HG02610 (cell line): ENCODE measurements around the gene CRABP1.
"Not testable (repeated sequence)": the region's sequence is repeated elsewhere in the genome, so short reads cannot be mapped to it uniquely, and the experiment has no call there.

ENCODE experiments used
- ATAC-seq: cut with Tn5 transposase; IDR thresholded peaks from one replicate; pipeline ENCODE4 v1.9.1; 2021; ENCODE audit warnings: mild to moderate bottlenecking, moderate library complexity; ENCODE audit not compliant: unreplicated experiment

The CRABP1 gene

GRCh38 chr15:78369161-78369560 is 29.0 kb downstream of the CRABP1 start:
- no peak for ATAC-seq

- no peak for ATAC-seq
These were observed 29.9 kb downstream of the CRABP1 start for GRCh38 chr15:78370013-78370412.

GRCh38 chr15:78372880-78373279 is 32.7 kb downstream of the CRABP1 start:
- ATAC-seq: no peak

- ATAC-seq: no peak
These were observed 34.6 kb downstream of the CRABP1 start for GRCh38 chr15:78374436-78375393.

- ATAC-seq: not testable (repeated sequence)
These were observed 40.0 kb downstream of the CRABP1 start for GRCh38 chr15:78380143-78380542.

GRCh38 chr15:78382114-78382880 is 42.1 kb downstream of the CRABP1 start:
- ATAC-seq: no peak

GRCh38 chr15:78384651-78385050 is 44.5 kb downstream of the CRABP1 start:
- no peak for ATAC-seq

- ATAC-seq: no peak
These were observed 47.3 kb downstream of the CRABP1 start for GRCh38 chr15:78387246-78388037.

GRCh38 chr15:78388865-78389264 is 48.7 kb downstream of the CRABP1 start:
- no peak for ATAC-seq

- ATAC-seq: no peak
These were observed 49.2 kb downstream of the CRABP1 start for GRCh38 chr15:78389322-78389721.

GRCh38 chr15:78389738-78390137 is 49.6 kb downstream of the CRABP1 start:
- no peak for ATAC-seq

GRCh38 chr15:78390242-78390641 is 50.1 kb downstream of the CRABP1 start:
- no peak for ATAC-seq

GRCh38 chr15:78390826-78391225 is 50.7 kb downstream of the CRABP1 start:
- ATAC-seq: no peak

GRCh38 chr15:78391781-78392180 is 51.6 kb downstream of the CRABP1 start:
- no peak for ATAC-seq

GRCh38 chr15:78392430-78392829 is 52.3 kb downstream of the CRABP1 start:
- ATAC-seq: no peak

- ATAC-seq: no peak
These were observed 53.0 kb downstream of the CRABP1 start for GRCh38 chr15:78393137-78393536.

GRCh38 chr15:78394026-78394425 is 53.9 kb downstream of the CRABP1 start:
- ATAC-seq: no peak

GRCh38 chr15:78394981-78395616 is 54.9 kb downstream of the CRABP1 start:
- ATAC-seq: no peak

- ATAC-seq: no peak
These were observed 56.1 kb downstream of the CRABP1 start for GRCh38 chr15:78396186-78396814.

- ATAC-seq: no peak
These were observed 56.8 kb downstream of the CRABP1 start for GRCh38 chr15:78396976-78397375.
